EL (cell line): ENCODE data around the gene ZC3H12C.
A peak's percentile ranks its signal among the peaks of the same experiment; 100 is the strongest.
"Not testable (repeated sequence)": the region's sequence is repeated elsewhere in the genome, so short reads cannot be mapped to it uniquely, and the experiment has no call there.

Experiments used
- DNase-seq: peaks from one replicate; pipeline ENCODE4 v3.0.0-alpha.2; 2016

The ZC3H12C gene

GRCh38 chr11:110186867-110187266, 93.7 kb downstream of the ZC3H12C start:
- DNase-seq, result no peak

GRCh38 chr11:110187731-110188130, 94.5 kb downstream of the ZC3H12C start:
- no peak for DNase-seq

GRCh38 chr11:110190885-110191284, 97.7 kb downstream of the ZC3H12C start:
- no peak for DNase-seq

DNA sequence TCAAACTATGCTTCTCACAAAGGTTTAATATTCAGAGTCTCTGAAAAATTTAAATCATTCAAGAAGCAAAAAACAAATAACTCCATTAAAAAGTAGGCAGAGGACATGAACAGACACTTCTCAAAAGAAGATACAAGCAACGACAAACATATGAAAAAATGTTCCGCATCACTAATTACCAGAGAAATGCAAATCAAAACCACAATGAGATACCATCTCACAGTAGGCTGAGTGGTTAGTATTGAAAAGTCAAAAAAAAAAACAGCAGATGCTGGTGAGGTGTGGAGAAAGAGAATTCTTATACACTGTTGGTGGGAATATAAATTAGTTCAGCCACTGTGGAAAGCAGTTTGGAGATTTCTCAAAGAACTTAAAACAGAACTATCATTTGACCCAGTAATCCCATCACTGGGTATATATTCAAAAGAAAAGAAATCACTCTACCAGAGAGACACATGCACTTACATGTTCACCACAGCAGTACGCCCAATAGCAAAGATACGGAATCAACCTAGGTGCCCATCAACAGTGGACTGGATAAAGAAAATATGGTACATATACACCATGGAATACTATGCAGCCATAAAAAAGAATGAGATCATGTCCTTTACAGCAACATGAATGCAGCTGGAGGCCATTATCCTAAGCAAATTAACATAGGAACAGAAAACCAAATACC, 99.6 kb downstream of the ZC3H12C start:
- not testable (repeated sequence) for DNase-seq

GRCh38 chr11:110194211-110194766, 101.1 kb downstream of the ZC3H12C start:
- peak; percentile 85 for DNase-seq

DNA sequence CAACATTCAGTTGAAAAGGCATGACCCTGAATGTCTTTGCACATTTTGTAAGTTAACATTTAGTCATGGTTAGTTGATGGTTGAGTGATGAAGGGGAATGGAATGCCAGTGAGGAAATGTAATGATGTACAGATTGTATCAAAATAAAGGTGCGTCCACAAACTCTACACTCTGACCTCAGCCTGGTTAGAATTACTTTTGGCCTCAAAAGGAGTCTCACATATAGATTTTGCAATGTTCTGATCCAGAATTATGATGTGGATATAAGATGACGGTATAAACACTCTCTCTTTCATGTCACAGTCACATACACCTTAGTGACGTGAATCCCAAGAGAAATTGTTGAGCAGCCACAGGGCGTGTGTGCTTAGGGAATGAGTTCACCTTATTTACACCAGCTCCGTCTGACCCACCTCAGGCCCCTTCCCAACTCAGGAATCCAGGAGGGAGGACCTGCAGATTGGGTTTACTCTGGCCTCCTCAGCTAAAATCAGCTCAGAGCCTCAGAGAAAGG, 103.1 kb downstream of the ZC3H12C start:
- DNase-seq, result peak; percentile 88

DNA sequence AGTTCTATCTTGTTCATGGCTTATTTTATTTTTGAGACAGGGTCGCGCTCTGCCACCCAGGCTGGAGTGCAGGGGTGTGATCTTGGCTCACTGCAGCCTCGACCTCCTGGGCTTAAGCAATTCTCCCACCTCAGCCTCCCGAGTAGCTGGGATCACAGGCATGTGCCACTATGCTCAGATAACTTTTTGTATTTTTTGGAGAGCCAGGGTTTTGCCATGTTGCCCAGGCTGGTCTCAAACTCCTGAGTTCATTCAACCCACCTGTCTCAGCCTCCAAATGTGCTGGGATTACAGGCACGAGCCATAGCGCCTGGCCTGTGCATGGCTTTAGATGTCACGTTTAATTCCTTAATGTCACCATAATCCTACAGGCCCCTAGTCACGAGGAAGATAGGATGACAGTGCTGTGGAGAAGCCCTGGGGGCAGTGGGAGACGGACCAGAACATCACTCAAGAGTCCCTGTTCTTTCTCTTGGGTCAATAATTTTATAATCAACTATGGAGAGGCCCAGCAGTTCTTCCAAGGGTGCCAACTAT, 103.8 kb downstream of the ZC3H12C start:
- DNase-seq, result no peak

- peak; percentile 38 for DNase-seq
Observed at GRCh38 chr11:110198031-110198729, 105.0 kb downstream of the ZC3H12C start.

DNA sequence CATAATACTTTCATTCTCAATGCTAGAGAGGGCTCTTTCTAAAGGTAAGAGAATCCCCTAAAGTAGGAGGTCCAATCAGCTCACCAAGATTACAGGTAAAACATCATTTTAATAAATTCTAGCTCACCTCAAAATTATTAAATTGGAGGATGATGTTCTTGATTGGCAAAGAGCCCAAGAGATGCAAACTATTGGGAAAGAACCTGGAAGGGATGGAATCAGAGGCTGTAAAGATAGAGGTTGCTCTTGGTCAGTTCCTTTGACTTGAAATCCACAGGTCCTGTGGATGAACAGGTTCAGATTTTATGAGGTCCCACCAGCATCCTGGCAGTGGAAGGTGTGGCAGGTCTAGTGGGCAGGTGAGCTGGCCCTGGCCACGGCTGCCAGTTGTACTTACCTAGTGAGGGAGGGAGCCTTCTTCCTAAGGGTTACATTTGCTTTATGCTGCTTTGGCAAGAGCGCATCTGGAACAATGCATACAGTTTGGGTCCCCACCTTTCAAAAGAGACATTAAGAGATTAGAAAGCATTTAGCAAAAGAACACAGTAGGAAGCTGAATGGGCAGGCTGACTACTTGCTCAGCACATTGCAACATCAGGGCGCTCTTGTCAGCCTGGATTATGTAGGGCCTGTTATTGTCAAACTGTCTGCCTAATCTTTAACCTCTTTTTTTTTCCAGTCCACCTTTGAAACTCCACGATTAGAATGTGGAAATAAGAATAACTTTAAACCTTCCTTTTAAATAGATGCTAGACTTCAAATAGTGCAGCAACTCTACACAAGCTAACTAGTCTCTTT, 106.2 kb downstream of the ZC3H12C start:
- no peak for DNase-seq

DNA sequence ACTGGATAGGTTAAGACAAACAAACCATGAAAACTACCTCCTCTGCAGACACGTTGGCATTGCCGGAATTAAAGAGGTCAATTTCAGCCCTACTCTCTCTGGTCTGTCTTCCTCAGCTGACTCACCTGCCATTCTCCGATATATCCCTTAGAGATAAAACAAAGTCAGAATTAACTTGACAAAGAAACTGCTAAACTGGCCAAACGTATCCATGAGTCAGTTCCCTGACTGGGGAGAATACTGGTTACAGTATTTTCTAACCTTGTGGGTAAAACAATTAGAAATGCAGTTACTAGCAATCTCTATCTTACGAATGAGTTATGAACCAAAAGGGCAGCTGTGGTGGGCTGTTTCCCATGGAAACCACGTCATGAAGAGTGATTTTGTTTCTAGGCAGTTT, 107.0 kb downstream of the ZC3H12C start:
- no peak for DNase-seq

DNA sequence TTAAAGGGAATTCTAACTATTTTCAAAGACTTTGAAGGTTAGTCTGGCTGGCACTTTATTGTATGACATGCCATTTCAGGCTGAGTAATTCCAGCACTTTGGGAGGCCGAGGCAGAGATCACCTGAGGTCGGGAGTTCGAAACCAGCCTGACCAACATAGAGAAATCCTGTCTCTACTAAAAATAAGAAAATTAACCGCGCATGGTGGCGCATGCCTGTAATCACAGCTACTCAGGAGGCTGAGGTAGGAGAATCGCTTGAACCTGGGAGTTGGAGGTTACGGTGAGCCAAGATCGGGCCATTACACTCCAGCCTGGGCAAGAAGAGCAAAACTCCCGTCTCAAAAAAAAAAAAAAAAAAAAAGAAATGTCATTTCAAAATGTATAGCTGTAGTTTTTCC, 107.6 kb downstream of the ZC3H12C start:
- no peak for DNase-seq

GRCh38 chr11:110207123-110207522, 113.9 kb downstream of the ZC3H12C start:
- DNase-seq, result no peak

DNA sequence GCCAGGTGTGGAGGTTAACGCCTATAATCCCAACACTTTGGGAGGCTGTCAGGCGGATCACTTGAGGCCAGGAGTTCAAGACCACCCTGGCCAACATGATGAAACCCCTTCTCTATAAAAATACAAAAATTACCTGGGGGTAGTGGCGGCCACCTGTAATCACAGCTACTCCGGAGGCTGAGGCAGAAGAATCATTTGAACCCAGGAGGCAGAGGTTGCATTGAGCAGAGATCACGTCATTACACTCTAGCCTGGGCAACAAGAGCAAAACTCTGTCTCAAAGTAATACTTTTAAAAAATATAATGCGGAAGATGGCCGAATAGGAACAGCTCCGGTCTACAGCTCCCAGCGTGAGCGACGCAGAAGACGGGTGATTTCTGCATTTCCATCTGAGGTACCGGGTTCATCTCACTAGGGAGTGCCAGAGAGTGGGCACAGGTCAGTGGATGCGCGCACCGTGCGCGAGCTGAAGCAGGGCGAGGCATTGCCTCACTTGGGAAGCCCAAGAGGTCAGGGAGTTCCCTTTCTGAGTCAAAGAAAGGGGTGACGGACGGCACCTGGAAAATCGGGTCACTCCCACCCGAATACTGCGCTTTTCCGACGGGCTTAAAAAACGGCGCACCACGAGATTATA, 115.6 kb downstream of the ZC3H12C start:
- not testable (repeated sequence) for DNase-seq

DNA sequence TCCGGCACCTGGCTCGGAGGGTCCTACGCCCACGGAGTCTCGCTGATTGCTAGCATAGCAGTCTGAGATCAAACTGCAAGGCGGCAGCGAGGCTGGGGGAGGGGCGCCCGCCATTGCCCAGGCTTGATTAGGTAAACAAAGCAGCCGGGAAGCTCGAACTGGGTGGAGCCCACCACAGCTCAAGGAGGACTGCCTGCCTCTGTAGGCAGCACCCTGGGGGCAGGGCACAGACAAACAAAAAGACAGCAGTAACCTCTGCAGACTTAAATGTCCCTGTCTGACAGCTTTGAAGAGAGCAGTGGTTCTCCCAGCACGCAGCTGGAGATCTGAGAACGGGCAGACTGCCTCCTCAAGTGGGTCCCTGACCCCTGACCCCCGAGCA, 116.1 kb downstream of the ZC3H12C start:
- DNase-seq, result not testable (repeated sequence)

- DNase-seq, result no peak
Observed at GRCh38 chr11:110217223-110217877, 124.2 kb downstream of the ZC3H12C start.

- DNase-seq, result no peak
Observed at GRCh38 chr11:110217936-110218335, 124.7 kb downstream of the ZC3H12C start.

- DNase-seq, result peak; percentile 49
Observed at GRCh38 chr11:110219006-110219785, 126.0 kb downstream of the ZC3H12C start.
